AG04450 (cell line): ENCODE results near the gene PPP1R3C. TPM values are rescaled to one million over a fixed set of nuclear protein-coding genes. Genes with fewer than 3 reads are reported as not detected.

Experiments used
- CTCF ChIA-PET: fragments of 300-600, 350-600 bp; formaldehyde crosslinking; extraction: SDS; loops from one replicate; lab custom pipeline; 2022; ENCODE audit warnings: antibody characterized with exemption, inconsistent platforms; lab: Charles Lee
- POLR2A ChIA-PET: fragments of 350-600 bp; formaldehyde crosslinking; extraction: SDS; loops from one replicate; lab custom pipeline; 2021; ENCODE audit warnings: antibody characterized with exemption, inconsistent platforms; lab: Yijun Ruan, JAX
- DNase-seq: peaks from one replicate; pipeline ENCODE4 v3.0.0-alpha.2; 2011; ENCODE audit warnings: low read depth, low spot score
- H3K27ac ChIP-seq: one replicate; pipeline ENCODE4 v1.5.1; 2012; ENCODE audit warnings: low read depth, low read length, control low read depth
- H3K27me3 ChIP-seq: one replicate; pipeline ENCODE4 v1.6.0; 2012; ENCODE audit warnings: low read length; ENCODE audit not compliant: control insufficient read depth, insufficient read depth
- H3K4me3 ChIP-seq: 2 replicates; pipeline ENCODE4 v1.5.1; 2011; ENCODE audit warnings: mild to moderate bottlenecking, low read depth, low read length, control low read depth
- H3K9me3 ChIP-seq: 2 replicates; pipeline ENCODE4 v1.5.1; 2012; ENCODE audit warnings: low read length; ENCODE audit not compliant: control insufficient read depth, insufficient read depth
- polyA plus RNA-seq: library from polyadenylated mRNA; depleted of rRNA; stranded (reverse); fragments of >200 nt; gene quantifications from 2 replicates; pipeline ENCODE4 v1.2.3, GENCODE V29; 2011
- TF ChIP-seq, protein P1 (sequence below): IDR thresholded peaks from 2 replicates; pipeline ENCODE4 v1.5.1; 2011; ENCODE audit warnings: low read depth, low read length, control low read depth, inconsistent platforms

Gene PPP1R3C
- polyA plus RNA-seq, 1 experiment: 51.1 TPM

- Histone ChIP-seq H3K27me3 (no peaks in the 10 kb centered on the region), H3K4me3 (no peak overlapping the region), H3K9me3 (no peaks in the 10 kb centered on the region), H3K27ac (no peak overlapping the region)
- ChIA-PET POLR2A (no interaction called here), CTCF (interaction anchor here (0.7 kb wide), 1 partner anchor 50 kb away, joined by 3 read pairs; no protein-coding TSS in a partner anchor)
- TF ChIP-seq, protein P1, sequence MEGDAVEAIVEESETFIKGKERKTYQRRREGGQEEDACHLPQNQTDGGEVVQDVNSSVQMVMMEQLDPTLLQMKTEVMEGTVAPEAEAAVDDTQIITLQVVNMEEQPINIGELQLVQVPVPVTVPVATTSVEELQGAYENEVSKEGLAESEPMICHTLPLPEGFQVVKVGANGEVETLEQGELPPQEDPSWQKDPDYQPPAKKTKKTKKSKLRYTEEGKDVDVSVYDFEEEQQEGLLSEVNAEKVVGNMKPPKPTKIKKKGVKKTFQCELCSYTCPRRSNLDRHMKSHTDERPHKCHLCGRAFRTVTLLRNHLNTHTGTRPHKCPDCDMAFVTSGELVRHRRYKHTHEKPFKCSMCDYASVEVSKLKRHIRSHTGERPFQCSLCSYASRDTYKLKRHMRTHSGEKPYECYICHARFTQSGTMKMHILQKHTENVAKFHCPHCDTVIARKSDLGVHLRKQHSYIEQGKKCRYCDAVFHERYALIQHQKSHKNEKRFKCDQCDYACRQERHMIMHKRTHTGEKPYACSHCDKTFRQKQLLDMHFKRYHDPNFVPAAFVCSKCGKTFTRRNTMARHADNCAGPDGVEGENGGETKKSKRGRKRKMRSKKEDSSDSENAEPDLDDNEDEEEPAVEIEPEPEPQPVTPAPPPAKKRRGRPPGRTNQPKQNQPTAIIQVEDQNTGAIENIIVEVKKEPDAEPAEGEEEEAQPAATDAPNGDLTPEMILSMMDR: no peak
- DNase-seq: no peak
These were observed 30.4 kb downstream of the PPP1R3C start for GRCh38 chr10:91602449-91602848.

DNA sequence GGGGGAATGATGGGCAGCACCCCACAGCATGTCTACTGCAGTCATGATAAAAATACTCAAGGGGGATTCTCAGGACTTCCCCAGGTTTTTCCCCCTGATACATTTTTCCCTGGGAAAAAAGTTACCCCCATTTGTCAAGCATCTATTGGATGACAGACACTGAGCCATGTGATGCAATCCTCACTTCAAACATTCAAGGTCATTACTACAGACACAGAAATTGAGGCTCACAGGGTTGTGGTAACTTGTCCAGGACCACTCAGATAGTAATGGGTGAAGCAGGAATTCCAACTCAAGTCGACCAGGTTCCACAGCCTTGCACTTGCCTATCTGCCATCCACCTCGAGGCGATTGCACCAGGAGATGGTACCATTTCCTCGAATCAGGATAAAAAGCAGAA, 31.7 kb downstream of the PPP1R3C start:
- no peaks in the 10 kb centered on the region for H3K27me3 ChIP-seq
- H3K27ac ChIP-seq: no peak overlapping the region
- POLR2A ChIA-PET: no interaction called here
- CTCF ChIA-PET: no interaction called here
- TF ChIP-seq, protein P1: no peak
- H3K9me3 ChIP-seq: no peaks in the 10 kb centered on the region
- no peak for DNase-seq
- no peak overlapping the region for H3K4me3 ChIP-seq

DNA sequence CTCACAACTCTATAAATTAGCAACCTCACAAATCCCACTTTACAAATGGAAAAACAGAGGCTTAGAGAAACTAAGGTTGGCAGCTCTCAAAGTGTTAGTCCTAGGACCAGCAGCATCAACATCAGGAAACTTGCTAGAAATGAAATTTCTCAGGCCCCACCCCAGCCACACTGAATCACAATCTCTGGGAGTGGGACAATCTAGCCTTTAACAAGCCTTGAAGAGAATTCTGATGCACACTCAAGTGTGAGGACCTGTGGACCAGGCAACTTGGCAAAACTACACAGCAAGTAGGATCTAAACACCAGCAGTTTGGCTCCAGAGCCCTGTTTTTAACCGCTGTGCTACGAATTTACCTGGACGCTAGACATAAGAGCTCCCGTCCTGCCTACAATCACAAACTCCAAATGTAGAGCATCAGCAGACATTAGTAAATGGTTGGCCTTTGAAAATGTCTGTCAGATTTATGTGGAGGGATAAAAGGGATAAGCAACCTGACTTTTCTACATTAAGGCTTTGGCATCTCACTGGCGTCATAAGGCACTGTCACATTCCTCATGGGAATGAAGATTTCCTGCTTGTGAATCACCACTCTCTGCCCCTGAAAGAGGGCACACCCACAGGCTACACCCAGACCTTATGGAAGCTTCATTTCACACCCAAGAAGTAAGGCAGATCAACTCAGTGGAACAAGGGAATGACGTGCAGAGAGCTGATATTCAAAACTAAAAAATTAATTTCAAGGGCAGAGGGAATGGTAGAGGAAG, 34.5 kb downstream of the PPP1R3C start:
- Histone ChIP-seq H3K4me3 (no peak overlapping the region), H3K27ac (no peak overlapping the region), H3K9me3 (no peaks in the 10 kb centered on the region), H3K27me3 (no peaks in the 10 kb centered on the region)
- ChIA-PET POLR2A (interaction anchor here (0.7 kb wide), 1 partner anchor 8 kb away, joined by 4 read pairs; no protein-coding TSS in a partner anchor), CTCF (no interaction called here)
- DNase-seq: no peak
- TF ChIP-seq, protein P1: no peak

DNA sequence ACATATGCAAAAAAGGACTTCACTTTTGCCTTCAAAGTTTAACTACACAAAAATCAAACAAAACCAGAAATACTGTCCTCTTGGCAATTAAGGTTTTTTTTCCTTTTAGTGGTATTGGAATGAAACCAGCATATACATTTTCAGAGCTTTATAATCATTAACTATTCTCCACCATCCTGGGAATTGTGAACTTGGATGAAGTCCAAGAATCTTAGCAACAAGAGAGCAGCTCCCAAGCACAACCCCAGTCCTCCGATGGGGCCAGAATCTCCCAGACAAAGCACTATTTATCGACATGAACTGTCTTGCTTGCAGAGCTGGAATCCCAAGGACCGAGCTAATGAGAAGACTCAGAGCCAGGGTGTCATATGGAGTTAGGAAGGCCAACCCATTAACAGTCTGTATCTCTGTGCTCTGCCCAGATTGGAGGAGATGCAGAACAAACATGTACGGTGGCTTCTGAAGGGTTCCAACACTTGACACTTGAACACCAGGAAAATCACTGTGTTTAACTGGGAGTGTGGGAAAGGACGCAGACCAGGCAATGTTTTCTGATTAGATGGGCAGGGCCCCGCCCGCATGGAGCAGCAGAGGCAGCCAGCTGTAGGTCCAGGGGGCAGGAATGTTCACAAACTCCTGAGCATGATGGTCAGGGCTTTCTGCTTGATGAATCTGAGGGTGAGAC, 35.5 kb downstream of the PPP1R3C start:
- Histone ChIP-seq H3K4me3 (no peak overlapping the region), H3K27me3 (no peaks in the 10 kb centered on the region), H3K9me3 (no peaks in the 10 kb centered on the region), H3K27ac (peak overlapping the region; percentile 58)
- TF ChIP-seq, protein P1: no peak
- ChIA-PET POLR2A (no interaction called here), CTCF (interaction anchor here (1.2 to 1.6 kb wide), 4 partner anchors 36 to 104 kb away, joined by 3 to 4 read pairs (median 4); partner anchors contain the start of gene PPP1R3C)
- no peak for DNase-seq

DNA sequence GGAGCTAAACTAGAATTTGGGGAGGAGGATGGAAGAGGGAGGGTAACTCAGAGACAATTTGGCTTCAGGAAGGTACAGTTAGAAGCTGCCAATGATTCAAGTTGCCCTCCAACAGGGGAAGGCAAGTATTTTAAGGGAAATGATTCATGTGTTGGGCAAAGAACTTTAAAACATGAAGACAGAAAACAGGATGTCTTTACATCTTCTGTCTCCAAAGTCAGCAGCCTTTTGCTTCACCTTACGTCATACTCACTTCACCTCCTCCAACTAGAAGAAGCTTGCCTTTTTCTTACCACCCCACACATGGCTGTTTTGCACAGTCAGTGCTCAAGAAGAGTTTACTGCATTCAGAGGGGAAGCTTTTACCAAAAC, 36.1 kb downstream of the PPP1R3C start:
- no peaks in the 10 kb centered on the region for H3K9me3 ChIP-seq
- CTCF ChIA-PET: interaction anchor here (1.2 to 1.6 kb wide), 4 partner anchors 36 to 104 kb away, joined by 3 to 4 read pairs (median 4); partner anchors contain the start of gene PPP1R3C
- TF ChIP-seq, protein P1: no peak
- H3K27me3 ChIP-seq: no peaks in the 10 kb centered on the region
- POLR2A ChIA-PET: no interaction called here
- DNase-seq: no peak
- H3K4me3 ChIP-seq: no peak overlapping the region
- peak overlapping the region; percentile 58 for H3K27ac ChIP-seq
